Activated CD8-positive, alpha-beta memory T cell treated with anti-CD3 and anti-CD28 coated beads, Interleukin-2, amount 50 U/mL, for 4 hours (primary cell): ENCODE data around the gene PDLIM4.

Source experiments
- DNase-seq: peaks from one replicate; pipeline ENCODE4 v3.0.0-alpha.2; 2020

PDLIM4 gene

GRCh38 chr5:132268769-132269551, 11.5 kb downstream of the PDLIM4 start:
- no peak for DNase-seq

- no peak for DNase-seq
These were observed 12.3 kb downstream of the PDLIM4 start for GRCh38 chr5:132269635-132270334.

DNA sequence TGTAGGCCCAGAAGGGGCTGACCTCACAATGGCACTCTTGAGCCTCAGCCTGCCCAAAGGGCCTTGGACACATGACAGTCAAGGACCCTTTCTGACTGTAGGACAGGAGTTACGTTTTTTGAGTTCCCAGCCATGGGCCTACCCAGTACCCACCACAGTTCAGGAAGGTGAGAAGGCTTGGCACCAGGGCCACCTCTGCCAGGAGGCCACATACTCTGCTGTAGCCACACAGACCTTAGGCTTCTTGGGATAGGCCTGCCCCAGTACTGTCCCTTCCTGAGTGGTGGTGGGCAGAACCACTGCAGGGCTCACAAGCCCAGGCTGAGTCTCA, 12.8 kb downstream of the PDLIM4 start:
- DNase-seq = no peak

DNA sequence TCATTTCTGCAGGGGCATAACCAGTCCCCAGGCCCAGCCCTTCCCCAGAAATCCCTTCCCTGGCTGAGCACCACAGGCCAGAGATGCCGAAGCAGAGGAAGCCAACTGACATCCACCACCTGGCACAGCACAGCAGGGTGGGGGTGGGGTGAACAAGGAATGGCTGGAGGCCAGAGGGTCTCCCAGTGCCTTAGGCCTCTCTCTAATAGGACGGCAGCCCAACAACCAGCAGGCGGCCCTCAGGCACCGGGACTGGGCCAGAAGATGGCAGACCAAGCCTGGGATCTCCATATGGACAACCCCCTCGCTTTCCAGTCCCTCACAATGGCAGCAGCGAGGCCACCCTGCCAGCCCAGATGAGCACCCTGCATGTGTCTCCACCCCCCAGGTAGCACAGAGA, 13.2 kb downstream of the PDLIM4 start:
- DNase-seq = no peak

GRCh38 chr5:132271251-132272246, 14.1 kb downstream of the PDLIM4 start:
- no peak for DNase-seq

DNA sequence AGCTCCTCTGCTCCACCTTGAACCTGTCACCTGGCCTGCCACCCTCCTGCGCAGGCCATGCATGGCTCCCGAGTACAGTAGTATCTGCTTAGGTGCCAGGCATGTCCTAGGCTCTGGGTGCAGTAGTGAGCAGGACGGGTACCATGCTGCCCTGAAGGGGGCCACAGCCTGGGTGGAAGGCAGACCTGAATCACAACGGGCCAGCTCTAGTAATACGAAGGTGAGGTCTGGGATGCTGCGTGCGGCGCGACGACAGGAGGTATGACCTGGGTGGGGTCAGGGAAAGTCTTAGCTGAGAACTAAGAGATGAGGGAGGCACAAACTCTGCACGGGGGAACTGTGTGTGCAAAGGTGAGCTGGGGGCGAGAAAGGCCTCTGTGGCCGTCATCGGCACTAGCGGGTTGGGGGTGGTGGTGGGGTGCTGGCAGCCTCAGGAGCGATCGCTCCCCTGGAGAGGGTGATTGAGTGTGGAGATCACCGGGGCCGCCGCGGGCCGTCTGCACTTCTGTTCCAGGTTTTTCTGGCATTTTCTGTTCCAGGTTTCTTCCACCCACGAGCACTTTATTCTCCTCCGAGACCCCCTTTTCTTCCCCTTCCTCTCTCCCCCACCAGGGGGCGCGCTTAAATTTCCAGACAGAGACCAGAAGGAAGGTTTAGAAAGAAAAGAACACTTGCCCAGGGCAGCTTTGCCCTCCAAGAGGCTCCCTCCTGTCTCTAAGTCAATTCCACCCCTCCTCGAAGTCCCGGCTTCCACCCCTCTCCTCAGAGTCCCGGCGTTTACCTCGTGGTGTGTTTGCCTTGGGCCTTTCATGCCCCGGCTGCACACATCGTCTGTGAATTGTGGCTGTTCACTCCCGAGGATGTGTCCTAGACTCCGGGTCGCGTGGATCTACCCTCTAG, 15.1 kb downstream of the PDLIM4 start:
- peak; percentile 74 for DNase-seq

- DNase-seq = no peak
These were observed 16.1 kb downstream of the PDLIM4 start for GRCh38 chr5:132273631-132274030.

DNA sequence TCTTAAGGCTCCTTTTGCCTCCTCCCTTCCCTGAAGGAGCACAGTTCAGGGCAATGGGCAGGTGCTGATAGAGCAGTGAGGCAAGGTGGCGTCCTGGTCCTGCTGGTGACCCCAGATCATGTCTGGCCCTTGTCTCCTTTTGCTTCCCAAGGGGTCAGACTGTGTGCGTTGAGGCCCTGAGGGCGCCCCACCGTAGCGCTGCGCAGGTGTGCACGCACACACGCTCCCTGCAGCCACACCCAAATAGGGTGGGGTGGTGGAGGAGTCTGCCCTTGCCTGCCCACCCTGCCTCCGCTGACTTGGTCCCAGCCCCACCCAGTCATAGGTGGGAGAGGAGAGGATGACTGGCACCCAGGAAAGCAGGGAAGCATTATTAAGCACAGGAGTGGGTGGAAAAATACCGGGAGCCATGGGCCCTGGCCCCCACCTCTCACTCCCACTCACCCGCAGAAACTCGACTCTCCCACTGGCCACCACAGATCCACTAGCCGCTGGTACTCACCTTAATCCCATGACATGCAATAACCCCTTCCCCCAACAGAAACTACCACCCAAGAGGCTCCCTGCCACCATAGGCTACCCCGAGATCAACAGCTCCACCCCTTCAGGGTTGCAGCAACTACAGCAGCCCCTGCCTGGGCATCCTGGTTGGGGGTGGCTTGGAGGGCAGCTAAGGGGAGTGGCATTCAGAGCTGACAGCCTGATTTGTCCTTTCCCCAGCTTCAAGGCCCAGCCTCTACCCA, 16.7 kb downstream of the PDLIM4 start:
- DNase-seq = no peak

- DNase-seq = no peak
These were observed 18.1 kb downstream of the PDLIM4 start for GRCh38 chr5:132275367-132276220.

- DNase-seq = no peak
These were observed 19.8 kb downstream of the PDLIM4 start for GRCh38 chr5:132277256-132277655.

DNA sequence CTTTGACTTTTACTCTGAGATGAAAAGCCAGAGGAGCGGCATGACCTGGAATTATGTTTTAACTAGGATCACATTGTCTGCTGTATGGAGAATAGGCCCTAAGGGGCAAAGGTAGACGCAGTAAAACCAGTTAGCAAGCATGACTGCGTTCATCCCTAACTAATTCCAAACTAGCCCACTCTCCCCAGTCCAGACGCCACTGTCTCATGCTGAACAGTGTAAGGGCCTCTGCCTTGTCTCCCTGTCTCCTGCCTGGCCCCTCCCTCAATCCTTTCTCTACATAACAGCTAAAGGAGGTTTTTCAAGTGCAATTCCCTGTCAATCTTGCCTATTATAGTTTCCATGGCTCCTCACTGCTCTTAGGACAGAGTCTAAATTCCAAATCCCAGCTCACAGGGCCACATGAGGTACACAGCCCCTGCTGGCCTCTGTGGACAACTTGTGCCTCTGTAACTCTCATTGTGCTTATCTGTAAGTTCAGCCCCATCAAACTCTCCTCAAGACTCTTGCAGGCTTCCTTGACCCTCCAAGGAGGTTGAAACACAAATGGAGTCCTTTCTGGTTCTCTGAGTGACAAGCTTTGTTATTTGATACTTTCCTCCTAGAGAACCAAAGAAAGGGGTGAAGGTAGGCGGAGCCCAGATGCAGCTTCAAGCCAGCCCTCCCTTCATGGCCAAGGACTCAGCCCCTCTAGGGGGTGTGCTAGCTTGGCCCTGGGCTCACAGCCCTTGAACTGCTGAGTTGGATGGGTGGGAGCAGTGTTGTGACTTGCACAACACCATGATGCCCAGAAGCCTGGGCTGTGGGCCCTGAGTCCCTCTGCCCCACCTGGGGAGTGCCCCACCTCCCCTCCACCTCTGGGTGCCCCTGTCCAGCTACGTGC, 20.7 kb downstream of the PDLIM4 start:
- DNase-seq = no peak

- DNase-seq = no peak
These were observed 22.3 kb downstream of the PDLIM4 start for GRCh38 chr5:132279801-132280200.

DNA sequence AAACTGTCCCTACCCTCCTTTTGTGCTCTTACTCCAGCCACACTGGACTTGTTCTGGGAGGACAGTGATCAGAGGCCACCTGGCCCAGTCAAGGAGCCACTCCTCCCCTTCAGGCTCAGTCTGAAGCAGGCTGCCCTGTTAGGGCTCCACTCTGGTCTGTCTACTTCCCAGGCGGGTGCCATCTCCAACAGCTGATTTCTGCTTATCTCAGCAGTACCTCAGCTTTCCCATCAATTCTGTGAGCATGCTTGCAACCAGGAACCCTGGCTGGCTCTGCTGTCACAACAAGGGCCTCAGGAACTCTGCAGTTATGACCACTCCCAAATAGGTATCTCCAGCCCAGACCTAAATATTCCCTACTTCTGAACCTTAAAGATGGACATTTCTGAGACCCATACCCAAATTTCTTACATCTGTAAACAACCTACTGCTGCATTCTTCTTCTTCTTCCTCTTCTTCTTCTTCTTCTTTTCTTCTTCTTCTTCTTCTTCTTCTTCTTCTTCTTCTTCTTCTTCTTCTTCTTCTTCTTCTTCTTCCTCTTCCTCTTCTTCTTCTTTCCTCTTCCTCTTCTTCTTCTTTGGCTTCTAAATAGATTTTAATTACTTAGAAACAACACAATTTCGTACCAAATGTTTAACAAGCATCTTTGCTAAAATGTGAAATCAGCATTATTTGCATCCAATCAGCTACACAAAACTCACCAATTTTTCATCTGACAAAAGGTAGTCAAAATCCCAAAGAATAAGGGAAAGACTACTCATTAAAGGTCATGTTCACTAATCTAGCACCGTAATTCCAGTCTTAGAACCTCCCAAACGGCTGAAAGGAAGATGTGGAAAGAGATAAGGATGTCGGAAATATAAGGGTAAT, 23.1 kb downstream of the PDLIM4 start:
- DNase-seq = no peak

DNA sequence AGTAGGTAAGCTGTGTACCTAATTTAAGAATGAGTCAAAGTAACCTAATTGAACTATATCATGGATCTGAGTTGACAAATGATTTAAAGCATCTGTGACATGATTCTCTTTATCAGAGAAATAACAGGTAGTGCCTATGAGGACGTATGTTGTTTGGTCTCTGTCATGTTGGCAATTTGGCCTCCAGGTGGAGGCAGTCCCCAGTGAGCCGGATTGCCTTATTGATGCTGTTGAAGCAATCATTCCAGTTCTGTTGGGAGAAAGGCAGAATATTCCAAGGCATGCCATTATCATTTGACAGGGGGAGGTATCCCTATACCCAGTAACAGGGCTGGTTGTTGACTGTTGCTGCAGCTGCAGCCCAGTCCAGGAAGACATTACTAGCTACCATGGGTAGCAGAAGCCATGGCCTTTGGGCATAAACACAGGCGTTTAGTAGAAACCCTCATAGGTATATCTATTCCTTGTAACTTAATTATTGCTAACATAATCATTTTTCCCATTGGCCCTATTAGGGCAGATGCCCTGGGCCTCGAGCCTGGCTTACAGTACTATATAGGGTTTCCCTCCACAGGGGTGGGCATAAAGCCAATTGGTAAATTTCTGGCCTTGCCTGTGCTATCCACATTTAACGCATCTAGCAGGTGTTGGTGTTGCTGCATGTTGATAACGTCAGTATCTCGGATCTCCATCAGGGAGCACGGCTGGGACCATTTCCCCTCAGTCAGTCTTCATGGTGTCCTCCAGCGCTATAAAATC, 24.5 kb downstream of the PDLIM4 start:
- DNase-seq = no peak

DNA sequence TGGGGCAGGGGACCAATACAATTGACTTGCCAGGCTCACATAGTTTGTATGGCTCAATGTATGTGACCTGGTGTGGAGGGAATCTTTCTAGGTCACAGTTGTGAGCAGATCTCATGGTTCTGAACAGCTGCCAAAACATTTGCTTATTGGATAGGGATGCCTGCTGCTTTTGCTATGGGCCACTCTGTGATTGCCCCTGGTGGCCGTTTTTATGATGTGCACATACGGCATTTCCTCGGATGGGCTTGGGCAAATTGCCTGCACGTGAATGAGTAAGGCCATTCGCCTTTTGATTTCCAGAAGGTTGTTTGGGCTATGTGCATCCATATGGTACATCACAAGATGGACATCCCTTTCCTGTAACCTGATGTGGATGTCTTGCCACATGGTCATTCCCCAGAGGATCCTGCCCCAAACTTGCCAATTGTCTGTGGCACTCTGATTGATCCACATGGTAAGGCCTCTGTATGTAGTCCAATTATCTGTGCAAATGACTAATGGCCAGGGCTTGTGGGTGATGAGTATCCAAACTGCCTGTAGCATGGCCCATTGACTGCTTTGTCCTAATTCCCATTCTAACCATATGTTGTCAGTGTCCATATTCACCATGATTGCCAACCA, 26.0 kb downstream of the PDLIM4 start:
- no peak for DNase-seq

- no peak for DNase-seq
These were observed 31.6 kb downstream of the PDLIM4 start for GRCh38 chr5:132289097-132289496.

DNA sequence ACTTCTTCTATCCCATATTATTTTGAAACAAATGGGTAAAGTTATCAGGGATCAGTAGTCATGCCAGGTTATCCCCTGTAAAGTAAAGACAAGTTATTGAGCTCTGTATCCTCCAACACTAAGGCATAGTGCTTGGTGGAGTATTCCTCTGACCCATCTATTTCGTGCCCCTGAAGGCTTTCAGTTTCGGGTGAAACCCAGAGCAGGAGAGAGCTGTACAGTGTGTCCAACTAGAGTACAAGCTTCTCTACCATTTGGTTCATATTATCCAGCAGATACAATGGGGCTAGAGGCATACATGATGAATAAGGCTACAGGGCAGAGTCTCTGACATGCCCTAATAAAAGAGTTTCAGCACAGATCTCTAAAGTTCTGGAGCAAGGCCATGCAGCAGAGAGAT, 33.5 kb downstream of the PDLIM4 start:
- DNase-seq = no peak
